Type B pancreatic cell (in vitro differentiated cells): ENCODE results near the gene ANKRD39. TPM values are rescaled to one million over a fixed set of nuclear protein-coding genes. Genes with fewer than 3 reads are reported as not detected.

Experiments
- DNase-seq: peaks from one replicate; pipeline ENCODE4 v3.0.0; 2021; ENCODE audit warnings: mixed read lengths; ENCODE audit not compliant: unreplicated experiment; ENCODE audit errors: extremely low spot score
- H3K27ac Mint-ChIP-seq: 2 replicates; pipeline ENCODE4 v1.8.0; 2021; ENCODE audit warnings: mild to moderate bottlenecking, mixed read lengths
- H3K27me3 Mint-ChIP-seq: 2 replicates; pipeline ENCODE4 v1.8.0; 2021; ENCODE audit warnings: mixed read lengths
- H3K36me3 Mint-ChIP-seq: 2 replicates; pipeline ENCODE4 v1.8.0; 2021; ENCODE audit warnings: mixed read lengths
- H3K4me1 Mint-ChIP-seq: one replicate; pipeline ENCODE4 v1.8.0; 2021; ENCODE audit warnings: mixed read lengths; ENCODE audit not compliant: unreplicated experiment
- H3K4me3 Mint-ChIP-seq: 2 replicates; pipeline ENCODE4 v1.8.0; 2021; ENCODE audit warnings: mild to moderate bottlenecking, mixed read lengths
- H3K9me3 Mint-ChIP-seq: 2 replicates; pipeline ENCODE4 v1.8.0; 2021; ENCODE audit warnings: mixed read lengths
- CTCF ChIP-seq: fragments of 200-600 bp; sonication (generic); conservative IDR thresholded peaks from 2 replicates; pipeline ENCODE4 v1.5.0; 2021; ENCODE audit warnings: antibody characterized with exemption, mild to moderate bottlenecking
- total RNA-seq: library from RNA; stranded (reverse); gene quantifications from 2 replicates; pipeline ENCODE4 v1.2.1, GENCODE V29; 2021; ENCODE audit warnings: low replicate concordance

Gene ANKRD39
- total RNA-seq, 1 donor from 2014 or later = 16.6 TPM

- peaks cover 58% of the 10 kb centered on the region for H3K4me1 Mint-ChIP-seq
- no peak for TF ChIP-seq CTCF
- peak overlapping the region; percentile 10 for H3K27ac Mint-ChIP-seq
- no peaks in the 10 kb centered on the region for H3K9me3 Mint-ChIP-seq
- DNase-seq = no peak
- no peak overlapping the region for H3K4me3 Mint-ChIP-seq
- H3K36me3 Mint-ChIP-seq = no peaks in the 10 kb centered on the region
- no peaks in the 10 kb centered on the region for H3K27me3 Mint-ChIP-seq
Measured at GRCh38 chr2:96895032-96895745, 37.4 kb upstream of the ANKRD39 start.

- peaks cover 52% of the 10 kb centered on the region for H3K4me1 Mint-ChIP-seq
Measured at GRCh38 chr2:96894151-96894531, 36.3 kb upstream of the ANKRD39 start.

GRCh38 chr2:96893289-96894150 lies 35.7 kb upstream of the ANKRD39 start:
- no peaks in the 10 kb centered on the region for H3K27me3 Mint-ChIP-seq
- H3K4me1 Mint-ChIP-seq = peaks cover 53% of the 10 kb centered on the region
- no peak for DNase-seq
- H3K36me3 Mint-ChIP-seq = no peaks in the 10 kb centered on the region
- no peak overlapping the region for H3K27ac Mint-ChIP-seq
- TF ChIP-seq CTCF = no peak
- no peak overlapping the region for H3K4me3 Mint-ChIP-seq
- no peaks in the 10 kb centered on the region for H3K9me3 Mint-ChIP-seq

More at GRCh38 chr2:96894151-96894531, 36.3 kb upstream of the ANKRD39 start:
- no peaks in the 10 kb centered on the region for H3K27me3 Mint-ChIP-seq
- no peak for DNase-seq
- no peak overlapping the region for H3K4me3 Mint-ChIP-seq
- H3K27ac Mint-ChIP-seq = no peak overlapping the region
- no peaks in the 10 kb centered on the region for H3K9me3 Mint-ChIP-seq
- no peak for TF ChIP-seq CTCF
- no peaks in the 10 kb centered on the region for H3K36me3 Mint-ChIP-seq

GRCh38 chr2:96891591-96892333 lies 33.9 kb upstream of the ANKRD39 start:
- Mint-ChIP-seq H3K4me1 (peaks cover 55% of the 10 kb centered on the region), H3K9me3 (no peaks in the 10 kb centered on the region), H3K27ac (peak overlapping the region; percentile 12), H3K4me3 (peak overlapping the region; percentile 51), H3K27me3 (no peaks in the 10 kb centered on the region), H3K36me3 (no peaks in the 10 kb centered on the region)
- no peak for TF ChIP-seq CTCF
- no peak for DNase-seq

- DNase-seq = no peak
- Mint-ChIP-seq H3K36me3 (no peaks in the 10 kb centered on the region), H3K27ac (peak overlapping the region; percentile 51), H3K4me1 (peaks cover 54% of the 10 kb centered on the region), H3K27me3 (no peaks in the 10 kb centered on the region), H3K9me3 (no peaks in the 10 kb centered on the region), H3K4me3 (no peak overlapping the region)
- TF ChIP-seq CTCF = no peak
Measured at GRCh38 chr2:96890726-96891385, 33.0 kb upstream of the ANKRD39 start.
